Kidney (tissue), 14 donors: ENCODE results near the gene PITPNC1. TPM values are rescaled to one million over a fixed set of nuclear protein-coding genes. Genes with fewer than 3 reads are reported as not detected.

Experiments
- DNase-seq, 5 donors: peaks; one replicate each; pipeline ENCODE4 v3.0.0-alpha.2; 2013 to 2020
- FAIRE-seq: peaks from 2 replicates; lab custom pipeline; 2012; peaks lifted over from hg19 to GRCh38; lab: Jason Lieb, UNC
- H3K27ac ChIP-seq, 2 donors: one replicate each; pipeline ENCODE4 v1.7.0; 2013; ENCODE audit warnings: low read depth in 2 of 2, low read length in 2 of 2, inconsistent platforms in 1 of 2
- H3K27me3 ChIP-seq: one replicate; pipeline ENCODE4 v1.7.1; 2013; ENCODE audit warnings: low read length, inconsistent platforms; ENCODE audit not compliant: control insufficient read depth, insufficient read depth
- H3K36me3 ChIP-seq, 3 donors: one replicate each; pipeline versions ENCODE4 v1.7.0 to v1.7.1; 2013; ENCODE audit warnings: low read length in 3 of 3, control low read depth in 1 of 3, inconsistent platforms in 1 of 3; ENCODE audit not compliant: insufficient read depth in 3 of 3, control insufficient read depth in 2 of 3
- H3K4me1 ChIP-seq, 3 donors: one replicate each; pipeline versions ENCODE4 v1.7.0 to v1.7.1; 2013; ENCODE audit warnings: low read length in 3 of 3, inconsistent platforms in 1 of 3, low read depth in 1 of 3; ENCODE audit not compliant: control insufficient read depth in 2 of 3, insufficient read depth in 2 of 3
- H3K4me3 ChIP-seq, 3 donors: one replicate each; pipeline versions ENCODE4 v1.7.0 to v1.8.1; 2013; ENCODE audit warnings: low read length in 3 of 3, control low read depth in 1 of 3, inconsistent platforms in 1 of 3
- H3K9ac ChIP-seq, 3 donors: one replicate each; pipeline versions ENCODE4 v1.7.0 to v1.7.1; 2013; ENCODE audit warnings: low read length in 3 of 3, control low read depth in 1 of 3, inconsistent platforms in 1 of 3
- H3K9me3 ChIP-seq, 3 donors: one replicate each; pipeline versions ENCODE4 v1.7.0 to v1.7.1; 2013; ENCODE audit warnings: low read length in 3 of 3, control low read depth in 1 of 3, inconsistent platforms in 1 of 3; ENCODE audit not compliant: control insufficient read depth in 2 of 3, insufficient read depth in 1 of 3
- intact Hi-C: fragments of 100-400 bp; cut with DNase I; formaldehyde crosslinking; loops from one replicate; pipeline ENCODE4 v1.11.1; 2022
- polyA plus RNA-seq: library from polyadenylated mRNA; stranded (reverse); fragments of 350-450 nt; fragmentation: Illumina TruSeq; extraction: RNeasy Lipid Tissue Mini Kit (QIAGEN cat#74804); gene quantifications from one replicate; pipeline ENCODE4 v1.2.3, GENCODE V29; 2014; ENCODE audit warnings: low read depth, low replicate concordance; ENCODE audit not compliant: insufficient read depth
- total RNA-seq: library from RNA; stranded (reverse); fragmentation: NEBNext Ultra II Directional; extraction: Animal tissue kit (Norgen Biotek cat#: 25700); gene quantifications from one replicate; pipeline ENCODE4 v1.2.1, GENCODE V29; 2021
- TF ChIP-seq, protein P1 (sequence below): IDR thresholded peaks from 3 replicates; pipeline ENCODE4 v1.5.1; 2012; ENCODE audit warnings: mild to moderate bottlenecking, moderate library complexity, borderline replicate concordance; ENCODE audit not compliant: insufficient read depth; ENCODE audit errors: extremely low read depth
- donor health status: control.
- donor health status: control.
- donor health status: control.
- donor health status: control.
- donor health status: control.
- donor health status: DM: yes; HTN: yes; CAD: no.
- donor health status: Normal renal cell carcinoma (clear cell type).

The PITPNC1 gene
- total and polyA plus RNA-seq, 2 donors from 2014 or later, result 14.2 to 41.3 TPM

- no peaks in the 10 kb centered on the region for H3K27me3 ChIP-seq
- DNase-seq (no peak), FAIRE-seq (no peak)
- H3K4me3 ChIP-seq, result no peak overlapping the region
- TF ChIP-seq, protein P1, sequence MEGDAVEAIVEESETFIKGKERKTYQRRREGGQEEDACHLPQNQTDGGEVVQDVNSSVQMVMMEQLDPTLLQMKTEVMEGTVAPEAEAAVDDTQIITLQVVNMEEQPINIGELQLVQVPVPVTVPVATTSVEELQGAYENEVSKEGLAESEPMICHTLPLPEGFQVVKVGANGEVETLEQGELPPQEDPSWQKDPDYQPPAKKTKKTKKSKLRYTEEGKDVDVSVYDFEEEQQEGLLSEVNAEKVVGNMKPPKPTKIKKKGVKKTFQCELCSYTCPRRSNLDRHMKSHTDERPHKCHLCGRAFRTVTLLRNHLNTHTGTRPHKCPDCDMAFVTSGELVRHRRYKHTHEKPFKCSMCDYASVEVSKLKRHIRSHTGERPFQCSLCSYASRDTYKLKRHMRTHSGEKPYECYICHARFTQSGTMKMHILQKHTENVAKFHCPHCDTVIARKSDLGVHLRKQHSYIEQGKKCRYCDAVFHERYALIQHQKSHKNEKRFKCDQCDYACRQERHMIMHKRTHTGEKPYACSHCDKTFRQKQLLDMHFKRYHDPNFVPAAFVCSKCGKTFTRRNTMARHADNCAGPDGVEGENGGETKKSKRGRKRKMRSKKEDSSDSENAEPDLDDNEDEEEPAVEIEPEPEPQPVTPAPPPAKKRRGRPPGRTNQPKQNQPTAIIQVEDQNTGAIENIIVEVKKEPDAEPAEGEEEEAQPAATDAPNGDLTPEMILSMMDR, result no peak
- H3K27ac ChIP-seq, result no peak overlapping the region
- H3K9ac ChIP-seq, result no peak overlapping the region
- peaks cover 0 to 4% (median 0%) of the 10 kb centered on the region in 3 donors for H3K4me1 ChIP-seq
- intact Hi-C loops, result no loop called here
- no peaks in the 10 kb centered on the region for H3K36me3 ChIP-seq
- no peaks in the 10 kb centered on the region for H3K9me3 ChIP-seq
These were observed 63.4 kb downstream of the PITPNC1 start for GRCh38 chr17:67440277-67441051.

DNA sequence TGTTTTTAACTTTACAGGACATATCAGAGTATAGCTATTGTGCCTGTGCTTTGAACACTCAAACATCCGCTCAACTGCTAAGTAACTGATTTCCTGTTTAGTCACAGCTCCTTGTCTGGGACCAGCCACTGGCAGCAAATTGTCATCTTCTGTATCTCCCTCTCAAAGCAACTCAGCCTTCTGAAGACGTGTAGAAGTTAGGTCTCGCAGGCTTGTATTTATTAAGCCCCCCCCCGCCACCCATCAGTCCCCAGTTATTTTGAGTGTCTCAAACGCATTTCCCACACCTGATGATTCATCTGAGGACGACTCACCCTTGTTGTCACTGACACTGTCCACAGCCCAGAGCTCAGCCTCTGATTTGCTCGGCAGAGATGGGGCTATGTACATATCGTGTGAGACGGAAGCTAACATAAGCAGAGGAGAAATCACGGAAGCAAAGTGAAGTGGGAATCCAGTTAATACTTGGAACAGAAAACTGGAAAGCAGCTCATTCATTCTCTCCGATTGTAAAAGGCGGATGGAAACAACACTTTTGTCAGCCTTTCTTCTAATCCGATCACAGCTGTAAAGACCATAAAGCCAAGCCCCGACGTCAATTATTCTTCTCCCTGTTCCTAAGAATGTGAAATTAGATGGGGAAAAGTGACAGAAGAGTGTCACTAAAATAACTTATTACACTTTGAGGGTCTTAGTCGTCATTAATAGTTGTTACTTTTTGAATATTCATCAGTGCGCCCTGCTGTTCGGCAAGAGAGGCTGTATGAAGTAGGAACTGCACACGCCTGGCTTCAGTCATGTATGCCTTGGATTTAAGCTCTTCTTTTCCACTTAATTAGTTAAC lies 64.2 kb downstream of the PITPNC1 start:
- TF ChIP-seq, protein P1, result no peak
- DNase-seq, result peak in 2 of 5 donors; percentile 14 to 29
- H3K9ac ChIP-seq, result no peak overlapping the region
- peaks cover 0 to 4% (median 0%) of the 10 kb centered on the region in 3 donors for H3K4me1 ChIP-seq
- no peak for FAIRE-seq
- no peaks in the 10 kb centered on the region for H3K36me3 ChIP-seq
- intact Hi-C loops, result no loop called here
- H3K4me3 ChIP-seq, result no peak overlapping the region
- H3K27me3 ChIP-seq, result no peaks in the 10 kb centered on the region
- H3K9me3 ChIP-seq, result no peaks in the 10 kb centered on the region
- no peak overlapping the region for H3K27ac ChIP-seq

DNA sequence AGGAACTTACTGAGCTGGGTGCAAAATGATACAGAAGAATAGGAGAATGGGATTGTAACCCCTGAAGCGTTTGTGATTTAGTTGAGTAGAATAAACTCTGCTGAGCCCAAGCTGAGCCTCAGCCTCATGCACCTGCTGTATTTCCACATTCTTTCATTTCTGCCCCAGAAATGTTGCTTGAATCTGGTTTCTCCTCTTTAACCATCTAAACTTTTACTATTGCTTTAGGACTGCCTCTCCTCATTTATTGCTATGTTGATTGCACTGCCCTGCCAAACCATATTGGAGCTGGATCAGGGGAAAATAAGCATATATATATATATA lies 64.8 kb downstream of the PITPNC1 start:
- Histone ChIP-seq H3K4me3 (no peak overlapping the region), H3K9ac (no peak overlapping the region), H3K36me3 (no peaks in the 10 kb centered on the region), H3K9me3 (no peaks in the 10 kb centered on the region), H3K4me1 (peaks cover 0 to 4% (median 0%) of the 10 kb centered on the region in 3 donors), H3K27ac (no peak overlapping the region), H3K27me3 (no peaks in the 10 kb centered on the region)
- DNase-seq, result no peak
- TF ChIP-seq, protein P1, result no peak
- intact Hi-C loops, result no loop called here
- FAIRE-seq, result no peak
